Ovary (tissue), 9 donors: ENCODE measurements around the gene POLR3B. TPM values are rescaled to one million over a fixed set of nuclear protein-coding genes. Genes with fewer than 3 reads are reported as not detected.

ENCODE experiments used
- DNase-seq, 5 donors: peaks; one replicate each; pipeline ENCODE4 v3.0.0-alpha.2; 2019 to 2020
- H3K27ac ChIP-seq, 2 donors: fragments of 200-600 bp; one replicate each; pipeline versions ENCODE4 v1.5.1 to v1.8.0; 2019 to 2022
- H3K27me3 ChIP-seq: fragments of 200-600 bp; one replicate; pipeline ENCODE4 v1.8.0; 2022
- H3K36me3 ChIP-seq: fragments of 200-600 bp; sonication (generic); one replicate; pipeline ENCODE4 v1.5.1; 2019
- H3K4me1 ChIP-seq: one replicate; pipeline ENCODE4 v1.8.1; 2013; ENCODE audit warnings: mild to moderate bottlenecking, moderate library complexity; ENCODE audit not compliant: insufficient read depth
- H3K4me3 ChIP-seq: fragments of 200-600 bp; sonication (generic); one replicate; pipeline ENCODE4 v1.5.1; 2017
- H3K9me3 ChIP-seq, 2 donors: fragments of 200-600 bp in 1 of 2; sonication (generic) in 1 of 2; one replicate each; pipeline versions ENCODE4 v1.5.1 to v1.8.1; 2013 to 2019; ENCODE audit warnings: mild to moderate bottlenecking in 1 of 2, moderate library complexity in 1 of 2
- EP300 ChIP-seq: sonication (generic); formaldehyde crosslinking; IDR thresholded peaks from one replicate; pipeline ENCODE4 v1.6.1; 2017; ENCODE audit warnings: antibody characterized with exemption
- POLR2A ChIP-seq: fragments of 450-650 bp; IDR thresholded peaks from one replicate; pipeline ENCODE4 v1.6.1; 2017; ENCODE audit warnings: antibody characterized with exemption, mild to moderate bottlenecking, moderate library complexity
- WGBS, 3 donors: extraction: QIAGEN DNeasy Blood & Tissue Kit in 1 of 3; methylation state at CpG; one replicate each; pipeline versions ENCODE4 v1.1.5 to v1.1.7; 2013 to 2017; 5-methylcytosine and 5-hydroxymethylcytosine counted together
- intact Hi-C, 4 donors: fragments of 100-400 bp; cut with DNase I; formaldehyde crosslinking; loops; one replicate each; pipeline versions ENCODE4 v1.11.0 to v1.15.1; 2022 to 2023
- polyA plus RNA-seq, 2 donors: library from polyadenylated mRNA; stranded (reverse); fragments of 200-250 nt in 1 of 2; fragments of 350-450 nt in 1 of 2; fragmentation: Illumina TruSeq in 1 of 2; extraction: RNeasy Lipid Tissue Mini Kit (QIAGEN cat#74804) in 1 of 2; gene quantifications; one replicate each; pipeline ENCODE4 v1.2.3, GENCODE V29; 2013 to 2014
- total RNA-seq, 7 donors: library from RNA; depleted of rRNA in 2 of 7; stranded (reverse); fragments of >200 nt in 2 of 7; fragmentation: NEBNext Ultra II Directional in 3 of 7; extraction: Animal tissue kit (Norgen Biotek cat#: 25700) in 3 of 7; gene quantifications; one replicate each; pipeline versions ENCODE4 v1.1.0 to v1.2.4, GENCODE V29; 2016 to 2023
- TF ChIP-seq, protein P1 (sequence below), 3 donors: fragments of 450-650 bp in 2 of 3; fragments of 200-600 bp in 1 of 3; IDR thresholded peaks; one replicate each; pipeline versions ENCODE4 v1.5.1 to v1.8.0; 2016 to 2022; ENCODE audit warnings: antibody characterized with exemption in 3 of 3, mild to moderate bottlenecking in 1 of 3
- donor health status: DM: no; HTN: no; CAD: no; lungs with moderate emphysema.
- donor health status: DM: no; HTN: no; CAD: no.
- donor health status: Bipolar disorder and iron deficiency.
- donor health status: DM: yes; HTN: yes; CAD: no.
- donor health status: DM: no; HTN: no; CAD: no.
- donor health status: DM: yes; HTN: yes; CAD: no.

Gene POLR3B
- total and polyA plus RNA-seq, 9 donors, result 3.1 to 15.7 (median 9.7) TPM

DNA sequence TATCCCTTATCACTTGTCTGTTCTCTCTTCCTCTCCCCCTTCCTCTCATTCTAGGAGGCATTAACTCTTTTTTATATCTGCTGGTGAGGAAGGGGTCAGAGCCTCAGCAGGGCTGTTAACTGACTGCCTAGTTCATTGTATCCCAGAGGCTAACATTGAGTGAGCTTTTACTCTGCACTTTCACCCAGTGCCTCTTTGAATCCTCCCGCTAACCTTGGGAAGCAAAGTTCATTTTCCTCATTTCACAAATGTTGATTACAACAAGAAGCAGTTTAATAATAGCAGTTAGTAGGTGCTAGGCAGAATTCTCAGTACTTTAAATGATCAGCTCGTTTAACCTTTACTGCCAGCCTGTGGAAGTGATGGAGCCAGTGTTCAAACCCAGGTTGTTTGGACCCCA is 75.5 kb downstream of the POLR3B start:
- H3K4me3 ChIP-seq, result no peak overlapping the region
- no peak overlapping the region for H3K27ac ChIP-seq
- H3K36me3 ChIP-seq, result no peaks in the 10 kb centered on the region
- H3K9me3 ChIP-seq, result no peaks in the 10 kb centered on the region
- DNase-seq, result no peak
- no peaks in the 10 kb centered on the region for H3K27me3 ChIP-seq
- intact Hi-C loops, result no loop called here
- no peaks in the 10 kb centered on the region for H3K4me1 ChIP-seq
- TF ChIP-seq EP300, result no peak
- TF ChIP-seq, protein P1, sequence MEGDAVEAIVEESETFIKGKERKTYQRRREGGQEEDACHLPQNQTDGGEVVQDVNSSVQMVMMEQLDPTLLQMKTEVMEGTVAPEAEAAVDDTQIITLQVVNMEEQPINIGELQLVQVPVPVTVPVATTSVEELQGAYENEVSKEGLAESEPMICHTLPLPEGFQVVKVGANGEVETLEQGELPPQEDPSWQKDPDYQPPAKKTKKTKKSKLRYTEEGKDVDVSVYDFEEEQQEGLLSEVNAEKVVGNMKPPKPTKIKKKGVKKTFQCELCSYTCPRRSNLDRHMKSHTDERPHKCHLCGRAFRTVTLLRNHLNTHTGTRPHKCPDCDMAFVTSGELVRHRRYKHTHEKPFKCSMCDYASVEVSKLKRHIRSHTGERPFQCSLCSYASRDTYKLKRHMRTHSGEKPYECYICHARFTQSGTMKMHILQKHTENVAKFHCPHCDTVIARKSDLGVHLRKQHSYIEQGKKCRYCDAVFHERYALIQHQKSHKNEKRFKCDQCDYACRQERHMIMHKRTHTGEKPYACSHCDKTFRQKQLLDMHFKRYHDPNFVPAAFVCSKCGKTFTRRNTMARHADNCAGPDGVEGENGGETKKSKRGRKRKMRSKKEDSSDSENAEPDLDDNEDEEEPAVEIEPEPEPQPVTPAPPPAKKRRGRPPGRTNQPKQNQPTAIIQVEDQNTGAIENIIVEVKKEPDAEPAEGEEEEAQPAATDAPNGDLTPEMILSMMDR (IDR thresholded peaks at IDR 0.05), result no peak
- TF ChIP-seq POLR2A, result no peak
- 88 to 91% (median 90%) methylated on average over 2 of the region's 2 CpGs for WGBS, 3 donors

DNA sequence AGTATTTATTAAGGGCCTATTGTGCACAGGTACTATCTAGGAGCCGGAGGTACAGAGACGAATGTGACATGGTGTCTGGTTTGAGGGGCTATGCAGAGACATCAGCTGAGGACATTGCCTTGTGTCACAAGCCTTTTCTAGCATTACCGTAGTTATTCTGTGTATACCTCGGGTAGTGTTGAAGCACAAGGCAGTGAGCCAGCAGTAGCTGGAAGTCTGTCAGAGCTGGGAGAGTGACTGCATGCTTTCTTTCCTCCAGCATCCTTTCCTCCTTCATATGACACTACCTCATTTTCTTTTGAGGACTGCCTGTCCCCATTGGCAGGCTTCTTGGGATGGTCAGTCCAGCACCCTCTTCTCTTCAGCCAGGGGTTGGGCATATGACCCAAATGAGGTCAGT is 77.0 kb downstream of the POLR3B start:
- WGBS, 3 donors, result 95 to 97% (median 95%) methylated on average over 4 of the region's 4 CpGs
- Histone ChIP-seq H3K27me3 (no peaks in the 10 kb centered on the region), H3K4me1 (no peaks in the 10 kb centered on the region), H3K9me3 (no peaks in the 10 kb centered on the region), H3K27ac (no peak overlapping the region), H3K36me3 (no peaks in the 10 kb centered on the region), H3K4me3 (no peak overlapping the region)
- intact Hi-C loops, result no loop called here
- TF ChIP-seq, protein P1 (IDR thresholded peaks at IDR 0.05), result no peak
- TF ChIP-seq EP300 (no peak), POLR2A (no peak)
- no peak for DNase-seq

DNA sequence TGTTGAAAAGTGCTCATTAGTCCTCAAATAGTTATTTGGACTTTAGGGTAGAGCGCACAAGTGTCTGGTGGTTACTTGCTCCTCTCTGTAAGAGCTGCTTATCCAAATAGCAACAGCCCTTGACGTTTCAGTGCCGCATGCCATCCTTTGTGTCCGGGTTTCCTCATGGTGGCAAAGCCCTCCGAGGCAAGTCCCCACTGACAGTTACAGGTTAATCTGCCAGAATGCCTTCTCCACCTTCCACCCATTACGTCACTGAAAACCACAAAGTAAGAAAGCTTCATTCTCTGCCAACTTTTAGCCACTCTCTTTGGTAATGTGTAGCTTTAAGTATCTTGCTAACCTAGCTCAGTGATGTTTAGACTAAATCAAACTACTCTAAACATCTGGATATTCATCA is 78.6 kb downstream of the POLR3B start:
- 86 to 88% (median 88%) methylated on average over 6 of the region's 6 CpGs for WGBS, 3 donors
- intact Hi-C loops, result no loop called here
- no peaks in the 10 kb centered on the region for H3K9me3 ChIP-seq
- H3K27me3 ChIP-seq, result no peaks in the 10 kb centered on the region
- no peak for DNase-seq
- no peak overlapping the region for H3K27ac ChIP-seq
- no peaks in the 10 kb centered on the region for H3K4me1 ChIP-seq
- no peaks in the 10 kb centered on the region for H3K36me3 ChIP-seq
- TF ChIP-seq EP300 (no peak), POLR2A (no peak)
- TF ChIP-seq, protein P1 (IDR thresholded peaks at IDR 0.05), result no peak
- no peak overlapping the region for H3K4me3 ChIP-seq

DNA sequence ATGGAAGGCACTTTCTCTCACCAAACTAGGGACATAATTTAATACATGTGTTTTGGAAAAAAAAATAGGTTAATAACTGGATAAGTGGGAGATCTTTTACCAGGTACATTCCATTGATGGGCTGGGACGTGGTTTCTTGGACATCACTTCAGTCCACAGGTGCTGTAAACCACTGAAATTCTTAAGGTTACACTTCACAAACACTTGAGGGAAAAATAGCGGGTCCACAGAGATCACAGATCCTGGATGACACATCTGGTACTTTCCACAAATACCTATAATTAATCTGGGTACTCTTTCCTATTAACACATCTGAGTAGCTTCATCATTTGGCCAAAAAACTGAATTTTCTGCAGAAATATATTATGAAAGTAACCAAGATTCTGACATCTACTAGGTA is 85.0 kb downstream of the POLR3B start:
- TF ChIP-seq POLR2A (no peak), EP300 (no peak)
- TF ChIP-seq, protein P1 (IDR thresholded peaks at IDR 0.05), result no peak
- WGBS, 3 donors, result 96 to 97% (median 96%) methylated on average over 2 of the region's 2 CpGs

DNA sequence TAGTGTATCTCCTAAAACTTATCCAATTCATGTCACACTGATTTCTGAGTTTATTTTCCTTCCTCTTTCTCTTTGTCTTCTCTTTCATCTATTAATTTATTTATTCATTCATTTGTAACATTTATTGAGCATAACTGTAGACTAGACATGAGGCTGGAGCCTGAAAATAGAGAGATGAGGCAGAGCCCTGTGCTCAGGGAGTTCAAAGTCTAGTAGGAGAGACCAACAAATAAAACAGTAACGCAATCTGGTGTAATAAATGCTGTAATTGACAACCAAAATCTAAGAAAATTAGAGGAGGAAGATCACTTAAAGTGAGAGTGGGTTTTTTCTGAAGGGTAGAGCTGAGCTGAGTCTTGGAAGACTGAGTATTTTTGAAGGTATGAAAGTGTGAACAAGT is 87.5 kb downstream of the POLR3B start:
- no peaks in the 10 kb centered on the region for H3K36me3 ChIP-seq
- intact Hi-C loops, result no loop called here
- H3K9me3 ChIP-seq, result no peaks in the 10 kb centered on the region
- no peaks in the 10 kb centered on the region for H3K27me3 ChIP-seq
- TF ChIP-seq EP300 (no peak), POLR2A (no peak)
- TF ChIP-seq, protein P1 (IDR thresholded peaks at IDR 0.05), result no peak
- DNase-seq, result no peak
- H3K27ac ChIP-seq, result no peak overlapping the region
- no peak overlapping the region for H3K4me3 ChIP-seq
- 0 to 47% (median 0%) methylated on average over 1 of the region's 1 CpG for WGBS, 3 donors
- H3K4me1 ChIP-seq, result no peaks in the 10 kb centered on the region

More for the DNA sequence above, 85.0 kb downstream of the POLR3B start:
- no peak for DNase-seq
- Histone ChIP-seq H3K9me3 (no peaks in the 10 kb centered on the region), H3K4me1 (no peaks in the 10 kb centered on the region), H3K4me3 (no peak overlapping the region), H3K27ac (no peak overlapping the region), H3K36me3 (no peaks in the 10 kb centered on the region), H3K27me3 (no peaks in the 10 kb centered on the region)
- intact Hi-C loops, result no loop called here
